Cardiac fibroblast (primary cell): Measurements from ENCODE around the gene DENND5B.

Experiments used
- DNase-seq, 2 donors: peaks; one replicate each; pipeline versions ENCODE4 v3.0.0 to v3.0.0-alpha.2; 2010; ENCODE audit warnings: low read depth in 2 of 2
- H3K4me3 ChIP-seq, 2 donors: replicated peaks in 1 of 2; 1 replicate in 1 of 2; 2 replicates in 1 of 2; pipeline ENCODE4 v1.5.1; 2011; ENCODE audit warnings: low read depth in 2 of 2, low read length in 2 of 2, mild to moderate bottlenecking in 2 of 2, moderate library complexity in 1 of 2
- CTCF ChIP-seq: IDR thresholded peaks from one replicate; pipeline ENCODE4 v1.5.1; 2011; ENCODE audit warnings: low read depth, mild to moderate bottlenecking, low read length, inconsistent platforms

DENND5B gene

GRCh38 chr12:31605531-31605930 is 14.6 kb upstream of the DENND5B start:
- no peak overlapping the region for H3K4me3 ChIP-seq
- TF ChIP-seq CTCF = no peak
- no peak for DNase-seq

GRCh38 chr12:31603546-31604009 is 12.6 kb upstream of the DENND5B start:
- DNase-seq = no peak
- no peak for TF ChIP-seq CTCF
- no peak overlapping the region for H3K4me3 ChIP-seq

- no peak overlapping the region for H3K4me3 ChIP-seq
- TF ChIP-seq CTCF = no peak
- DNase-seq = peak in 1 of 2 donors; percentile 7
Observed at GRCh38 chr12:31600750-31601149, 9.8 kb upstream of the DENND5B start.

- DNase-seq = no peak
- no peak for TF ChIP-seq CTCF
- H3K4me3 ChIP-seq = no peak overlapping the region
Observed at GRCh38 chr12:31600252-31600651, 9.3 kb upstream of the DENND5B start.

GRCh38 chr12:31599053-31599452 is 8.1 kb upstream of the DENND5B start:
- H3K4me3 ChIP-seq = no peak overlapping the region
- DNase-seq = no peak
- no peak for TF ChIP-seq CTCF

- no peak for DNase-seq
- no peak for TF ChIP-seq CTCF
- no peak overlapping the region for H3K4me3 ChIP-seq
Observed at GRCh38 chr12:31597066-31597465, 6.1 kb upstream of the DENND5B start.

- no peak for TF ChIP-seq CTCF
- DNase-seq = peak in 1 of 2 donors; percentile 12
- no peak overlapping the region for H3K4me3 ChIP-seq
Observed at GRCh38 chr12:31594681-31595080, 3.7 kb upstream of the DENND5B start.
